Measurements from ENCODE around the gene PDE4A.
A peak's percentile ranks its signal among the peaks of the same experiment; 100 is the strongest.

GRCh38 chr19:10430505-10431253, 10.3 kb downstream of the PDE4A start:
- peak in 1 of 2 donors; percentile 43 for TF ChIP-seq POLR2A (IDR thresholded peaks at IDR 0.05)
- no peak for TF ChIP-seq CTCF (IDR thresholded peaks at IDR 0.05 in 4 of 5, conservative IDR thresholded peaks at IDR 0.05 in 1 of 5)

Measured in gastrocnemius medialis (tissue), 4 donors.